ENCODE data around the gene IL15. TPM values are rescaled to one million over a fixed set of nuclear protein-coding genes. Genes with fewer than 3 reads are reported as not detected.
A peak's percentile ranks its signal among the peaks of the same experiment; 100 is the strongest.

Gene IL15
- total and polyA plus RNA-seq, 2 experiments from 2014 or later, result 2.3 to 3.7 TPM

- TF ChIP-seq EZH2phosphoT487 (IDR thresholded peaks at IDR 0.05; ENCODE audit: unreplicated experiment) (no peak), JUNB (IDR thresholded peaks at IDR 0.05; ENCODE audit: unreplicated experiment) (no peak), ZNF331 (CRISPR knock-in tag; IDR thresholded peaks at IDR 0.05; ENCODE audit: low read depth) (no peak), ETS1 (IDR thresholded peaks at IDR 0.05) (no peak), EZH2 (IDR thresholded peaks at IDR 0.05; ENCODE audit: low read depth, unreplicated experiment) (no peak), NANOG (IDR thresholded peaks at IDR 0.05; ENCODE audit: borderline replicate concordance) (no peak), CREB1 (CRISPR knock-in tag; IDR thresholded peaks at IDR 0.05; ENCODE audit: low read depth) (no peak), POLR2AphosphoS5 (IDR thresholded peaks at IDR 0.05; ENCODE audit: low read depth) (no peak), STAT1 (IDR thresholded peaks at IDR 0.05; ENCODE audit: unreplicated experiment) (no peak), REST (IDR thresholded peaks at IDR 0.05; ENCODE audit: unreplicated experiment) (no peak), ZNF114 (CRISPR knock-in tag; IDR thresholded peaks at IDR 0.05) (no peak), ZNF462 (CRISPR knock-in tag; IDR thresholded peaks at IDR 0.05) (no peak), CTCF (conservative IDR thresholded peaks at IDR 0.05; ENCODE audit: low read depth in 2 of 2) (no peak)
- H2AFZ ChIP-seq, result no peak overlapping the region
- H3K4me1 Mint-ChIP-seq, result no peaks in the 10 kb centered on the region
- H3K27me3 ChIP-seq (ENCODE audit: insufficient read depth), result no peaks in the 10 kb centered on the region
- no peak overlapping the region for H3K27ac Mint-ChIP-seq
- no peak overlapping the region for H3K4me3 ChIP-seq
- H3K27ac ChIP-seq (ENCODE audit: low read depth), result no peak overlapping the region
- no peaks in the 10 kb centered on the region for H3K36me3 ChIP-seq (ENCODE audit: insufficient read depth)
- H3K4me3 Mint-ChIP-seq, result no peak overlapping the region
- H3K9me3 Mint-ChIP-seq, result peaks cover 11% of the 10 kb centered on the region
- peaks cover 1% of the 10 kb centered on the region for H3K27me3 Mint-ChIP-seq (ENCODE audit: insufficient read depth, low read depth, poor library complexity)
- H3K9me2 ChIP-seq (ENCODE audit: insufficient read depth), result no peaks in the 10 kb centered on the region
- ATAC-seq (peak; percentile 34; the same call in 1 of the 3 replicates), DNase-seq (ENCODE audit: low spot score) (no peak)
- H3F3A ChIP-seq (replicated peaks; ENCODE audit: low read depth), result no peaks in the 10 kb centered on the region
- H3K4me2 ChIP-seq, result no peak overlapping the region
- no peaks in the 10 kb centered on the region for H4K20me1 ChIP-seq (replicated peaks; ENCODE audit: insufficient read depth)
- H3K4me1 ChIP-seq (ENCODE audit: insufficient read depth), result no peaks in the 10 kb centered on the region
- H3K36me3 Mint-ChIP-seq (ENCODE audit: low read depth), result no peaks in the 10 kb centered on the region
- H3K79me2 ChIP-seq (replicated peaks; ENCODE audit: insufficient read depth), result no peaks in the 10 kb centered on the region
Observed at GRCh38 chr4:141609243-141609642, 27.1 kb upstream of the IL15 start.
